CD4-positive, alpha-beta T cell (primary cell): ENCODE data around the gene SLC47A2. TPM values are rescaled to one million over a fixed set of nuclear protein-coding genes. Genes with fewer than 3 reads are reported as not detected.

Source experiments
- ATAC-seq: fragments of 200-7000 bp; cut with Tn5 transposase; one replicate; pipeline ENCODE4 v1.10.0; 2022; ENCODE audit warnings: mild to moderate bottlenecking; ENCODE audit not compliant: poor library complexity
- CTCF ChIA-PET: fragments of 350-600 bp; sonication (Branson Sonifier 250); formaldehyde crosslinking; loops from one replicate; lab custom pipeline; 2021; ENCODE audit warnings: antibody characterized with exemption, inconsistent platforms; lab: Charles Lee
- POLR2A ChIA-PET: fragments of 350-600 bp; sonication (Branson Sonifier 250); formaldehyde crosslinking; loops from one replicate; lab custom pipeline; 2021; ENCODE audit warnings: antibody characterized with exemption, inconsistent platforms; lab: Charles Lee
- DNase-seq, 14 experiments: peaks; one replicate each; pipeline ENCODE4 v3.0.0-alpha.2; 2013 to 2020; ENCODE audit warnings: mixed read lengths in 2 of 14
- H3K27ac ChIP-seq, 2 donors: one replicate each; pipeline versions ENCODE4 v1.5.1 to v1.7.0; 2013; ENCODE audit warnings: low read length in 2 of 2, low read depth in 1 of 2, mild to moderate bottlenecking in 1 of 2
- H3K27me3 ChIP-seq, 2 experiments: 1 replicate in 1 of 2; 2 replicates in 1 of 2; pipeline versions ENCODE4 v1.6.1 to v1.7.0; 2013; ENCODE audit warnings: low read length in 2 of 2, control low read depth in 1 of 2, mild to moderate bottlenecking in 1 of 2, moderate library complexity in 1 of 2; ENCODE audit not compliant: insufficient read depth in 2 of 2, control insufficient read depth in 1 of 2
- H3K36me3 ChIP-seq: one replicate; pipeline ENCODE4 v1.6.1; 2013; ENCODE audit warnings: low read length, control low read depth; ENCODE audit not compliant: insufficient read depth
- H3K4me1 ChIP-seq: one replicate; pipeline ENCODE4 v1.6.1; 2013; ENCODE audit warnings: low read length, control low read depth; ENCODE audit not compliant: insufficient read depth
- H3K4me3 ChIP-seq: one replicate; pipeline ENCODE4 v1.5.1; 2013; ENCODE audit warnings: mild to moderate bottlenecking, low read length, moderate library complexity
- H3K9me3 ChIP-seq, 2 experiments: 1 replicate in 1 of 2; 2 replicates in 1 of 2; pipeline versions ENCODE4 v1.6.1 to v1.7.0; 2013; ENCODE audit warnings: low read length in 2 of 2, mild to moderate bottlenecking in 2 of 2, control low read depth in 1 of 2, moderate library complexity in 1 of 2; ENCODE audit not compliant: control insufficient read depth in 1 of 2, insufficient read depth in 1 of 2
- H3K27ac Mint-ChIP-seq: one replicate; pipeline ENCODE4 v1.8.0; 2020; ENCODE audit warnings: mixed read lengths
- H3K27me3 Mint-ChIP-seq: one replicate; pipeline ENCODE4 v1.8.0; 2021; ENCODE audit warnings: mixed read lengths
- H3K36me3 Mint-ChIP-seq: one replicate; pipeline ENCODE4 v1.8.0; 2021; ENCODE audit warnings: low read depth, mixed read lengths
- H3K4me1 Mint-ChIP-seq: one replicate; pipeline ENCODE4 v1.8.0; 2021; ENCODE audit warnings: low read depth, mixed read lengths
- H3K4me3 Mint-ChIP-seq: one replicate; pipeline ENCODE4 v1.8.0; 2020; ENCODE audit warnings: mild to moderate bottlenecking, mixed read lengths
- H3K9me3 Mint-ChIP-seq: one replicate; pipeline ENCODE4 v1.8.0; 2020; ENCODE audit warnings: mixed read lengths
- intact Hi-C, 2 experiments: fragments of 100-400 bp; cut with DNase I in 1 of 2; cut with micrococcal nuclease in 1 of 2; formaldehyde crosslinking; loops; one replicate each; pipeline versions ENCODE4 v1.15.1 to v1.9.0; 2023 to 2025; cut with DNase I, micrococcal nuclease
- total RNA-seq, 174 experiments: library from RNA in 2 of 174; stranded (reverse) in 2 of 174; gene quantifications; one replicate each; pipeline ENCODE4 v1.2.3 and lab custom pipeline; 2021 to 2026
- TF ChIP-seq, protein P1 (sequence below): fragments of 200-600 bp; IDR thresholded peaks from one replicate; pipeline ENCODE4 v1.8.0; 2022; ENCODE audit warnings: antibody characterized with exemption, mild to moderate bottlenecking

Gene SLC47A2
- total RNA-seq, 2 experiments from 2014 or later = not detected

DNA sequence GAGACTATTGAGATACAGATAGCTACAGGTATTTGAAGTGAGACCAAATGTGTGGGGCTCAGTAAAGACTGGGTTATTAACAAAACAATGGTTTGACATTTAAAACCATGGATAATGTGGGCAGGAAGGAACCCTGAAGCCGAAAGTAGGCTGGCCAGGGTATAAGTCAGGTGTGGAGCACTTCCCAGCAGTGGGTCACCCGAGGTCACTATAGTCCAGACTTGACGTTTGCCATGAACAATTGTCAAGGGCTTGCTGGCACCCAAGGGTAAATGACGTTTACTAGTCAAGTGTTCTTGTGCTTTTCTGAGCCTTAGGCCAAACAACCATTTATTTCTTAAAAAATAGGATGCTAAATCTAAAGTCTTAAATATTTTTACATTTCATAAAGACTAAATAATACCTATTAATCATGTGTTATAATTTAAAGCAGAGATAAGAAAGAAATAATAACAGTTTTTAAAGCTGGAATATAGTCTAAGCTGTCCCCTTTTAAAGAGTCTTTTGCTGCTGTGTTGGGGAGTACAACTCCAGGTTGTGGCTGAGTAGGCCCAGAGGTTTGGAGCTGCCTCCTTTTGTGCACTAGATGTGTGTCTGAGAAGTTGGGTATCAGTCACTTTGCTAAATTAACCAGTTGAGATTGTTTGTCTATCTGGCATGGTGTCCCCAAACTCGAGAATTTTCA is 52.1 kb downstream of the SLC47A2 start:
- ATAC-seq (no peak), DNase-seq (no peak)
- ChIA-PET CTCF (no interaction called here), POLR2A (interaction anchor here (1.7 kb wide), 1 partner anchor 16 kb away, joined by 4 read pairs; the partner anchor contains the start of gene ALDH3A2)
- TF ChIP-seq, protein P1, sequence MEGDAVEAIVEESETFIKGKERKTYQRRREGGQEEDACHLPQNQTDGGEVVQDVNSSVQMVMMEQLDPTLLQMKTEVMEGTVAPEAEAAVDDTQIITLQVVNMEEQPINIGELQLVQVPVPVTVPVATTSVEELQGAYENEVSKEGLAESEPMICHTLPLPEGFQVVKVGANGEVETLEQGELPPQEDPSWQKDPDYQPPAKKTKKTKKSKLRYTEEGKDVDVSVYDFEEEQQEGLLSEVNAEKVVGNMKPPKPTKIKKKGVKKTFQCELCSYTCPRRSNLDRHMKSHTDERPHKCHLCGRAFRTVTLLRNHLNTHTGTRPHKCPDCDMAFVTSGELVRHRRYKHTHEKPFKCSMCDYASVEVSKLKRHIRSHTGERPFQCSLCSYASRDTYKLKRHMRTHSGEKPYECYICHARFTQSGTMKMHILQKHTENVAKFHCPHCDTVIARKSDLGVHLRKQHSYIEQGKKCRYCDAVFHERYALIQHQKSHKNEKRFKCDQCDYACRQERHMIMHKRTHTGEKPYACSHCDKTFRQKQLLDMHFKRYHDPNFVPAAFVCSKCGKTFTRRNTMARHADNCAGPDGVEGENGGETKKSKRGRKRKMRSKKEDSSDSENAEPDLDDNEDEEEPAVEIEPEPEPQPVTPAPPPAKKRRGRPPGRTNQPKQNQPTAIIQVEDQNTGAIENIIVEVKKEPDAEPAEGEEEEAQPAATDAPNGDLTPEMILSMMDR = no peak
- H3K27ac Mint-ChIP-seq = no peak overlapping the region
- H3K27me3 Mint-ChIP-seq = no peaks in the 10 kb centered on the region
- Histone ChIP-seq H3K9me3 (no peaks in the 10 kb centered on the region), H3K27me3 (no peaks in the 10 kb centered on the region), H3K36me3 (peaks cover 39% of the 10 kb centered on the region), H3K4me1 (no peaks in the 10 kb centered on the region), H3K27ac (no peak overlapping the region), H3K4me3 (no peak overlapping the region)
- peaks cover 63% of the 10 kb centered on the region for H3K36me3 Mint-ChIP-seq
- no peaks in the 10 kb centered on the region for H3K9me3 Mint-ChIP-seq
- intact Hi-C loops = loop anchor here in 1 of 2 experiments (10.0 kb wide), 1 partner anchor 161 kb away; no protein-coding TSS in a partner anchor
- no peaks in the 10 kb centered on the region for H3K4me1 Mint-ChIP-seq
- no peak overlapping the region for H3K4me3 Mint-ChIP-seq

DNA sequence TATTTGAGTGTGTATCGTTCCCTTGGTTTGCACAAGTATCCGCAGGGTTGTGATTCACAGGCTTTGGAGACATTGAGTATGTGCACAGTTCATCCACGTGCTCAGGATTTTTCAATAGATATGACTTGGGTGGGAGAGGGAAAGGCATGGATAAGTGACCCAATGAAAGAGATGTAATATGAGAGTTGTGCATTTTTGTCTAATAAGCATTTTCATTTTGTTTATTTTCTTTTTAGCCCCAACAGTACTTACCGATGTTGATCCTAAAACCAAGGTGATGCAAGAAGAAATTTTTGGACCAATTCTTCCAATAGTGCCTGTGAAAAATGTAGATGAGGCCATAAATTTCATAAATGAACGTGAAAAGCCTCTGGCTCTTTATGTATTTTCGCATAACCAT is 53.3 kb downstream of the SLC47A2 start:
- TF ChIP-seq, protein P1 = no peak
- no peaks in the 10 kb centered on the region for H3K4me1 Mint-ChIP-seq
- H3K36me3 ChIP-seq = peaks cover 39% of the 10 kb centered on the region
- DNase-seq (no peak), ATAC-seq (no peak)
- H3K27ac ChIP-seq = no peak overlapping the region
- peaks cover 66% of the 10 kb centered on the region for H3K36me3 Mint-ChIP-seq
- no peaks in the 10 kb centered on the region for H3K27me3 ChIP-seq
- H3K4me3 Mint-ChIP-seq = no peak overlapping the region
- no peaks in the 10 kb centered on the region for H3K9me3 Mint-ChIP-seq
- no peaks in the 10 kb centered on the region for H3K9me3 ChIP-seq
- intact Hi-C loops = loop anchor here in 1 of 2 experiments (10.0 kb wide), 1 partner anchor 162 kb away; no protein-coding TSS in a partner anchor
- no peak overlapping the region for H3K27ac Mint-ChIP-seq
- H3K4me1 ChIP-seq = no peaks in the 10 kb centered on the region
- POLR2A ChIA-PET = no interaction called here
- no peaks in the 10 kb centered on the region for H3K27me3 Mint-ChIP-seq
- H3K4me3 ChIP-seq = no peak overlapping the region
- CTCF ChIA-PET = no interaction called here

DNA sequence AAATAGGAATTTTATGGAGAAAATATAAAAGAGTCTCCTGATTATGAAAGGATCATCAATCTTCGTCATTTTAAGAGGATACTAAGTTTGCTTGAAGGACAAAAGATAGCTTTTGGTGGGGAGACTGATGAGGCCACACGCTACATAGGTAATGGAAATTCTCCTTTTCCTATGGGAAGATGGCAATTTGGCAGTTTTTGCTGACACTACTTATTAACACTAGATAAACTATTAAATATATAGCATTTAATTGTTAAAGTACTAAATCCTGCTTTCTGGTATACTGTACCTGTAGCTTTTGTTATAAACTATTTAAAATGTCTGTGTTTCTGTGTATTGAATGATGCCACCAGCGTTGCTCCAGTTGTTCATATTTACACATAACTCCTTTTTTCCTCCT is 55.3 kb downstream of the SLC47A2 start:
- no peaks in the 10 kb centered on the region for H3K27me3 Mint-ChIP-seq
- intact Hi-C loops = loop anchor here in 1 of 2 experiments (10.0 kb wide), 1 partner anchor 164 kb away; no protein-coding TSS in a partner anchor
- no peak for ATAC-seq
- no peak overlapping the region for H3K27ac Mint-ChIP-seq
- Histone ChIP-seq H3K4me1 (no peaks in the 10 kb centered on the region), H3K27ac (no peak overlapping the region), H3K4me3 (no peak overlapping the region), H3K9me3 (no peaks in the 10 kb centered on the region), H3K36me3 (peaks cover 50% of the 10 kb centered on the region), H3K27me3 (no peaks in the 10 kb centered on the region)
- DNase-seq = no peak
- no peaks in the 10 kb centered on the region for H3K4me1 Mint-ChIP-seq
- H3K36me3 Mint-ChIP-seq = peaks cover 78% of the 10 kb centered on the region
- TF ChIP-seq, protein P1 = no peak
- no peaks in the 10 kb centered on the region for H3K9me3 Mint-ChIP-seq
- H3K4me3 Mint-ChIP-seq = no peak overlapping the region
- POLR2A ChIA-PET = no interaction called here
- CTCF ChIA-PET = no interaction called here
